Measurements from ENCODE around the gene HDAC6. TPM values are rescaled to one million over a fixed set of nuclear protein-coding genes. Genes with fewer than 3 reads are reported as not detected.

The HDAC6 gene
- total and polyA plus RNA-seq, 2 of the 13 experiments (the other 11 are each of a cell fraction or from before 2014, with no cell fraction given), result 80.4 to 93.6 TPM

DNA sequence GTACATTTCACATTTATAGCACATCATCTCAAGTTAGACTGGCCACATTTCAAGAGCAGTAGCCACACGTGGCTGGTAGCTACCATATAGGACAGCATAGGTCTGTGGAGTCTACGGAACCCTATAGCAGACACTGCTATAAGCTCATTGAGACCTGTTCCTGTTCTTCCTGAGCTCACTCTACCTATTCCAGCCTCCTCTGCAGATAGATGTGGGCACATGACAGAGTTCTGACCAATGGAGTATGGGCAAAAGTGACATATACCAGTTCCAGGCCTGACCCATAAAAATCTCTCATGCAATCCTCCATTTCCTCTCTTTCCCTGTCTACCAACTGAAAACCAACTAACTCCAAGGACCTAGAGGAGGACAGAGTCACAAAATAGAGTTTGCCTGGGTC, 3.5 kb upstream of the HDAC6 start:
- Histone ChIP-seq H4K20me1 (ENCODE audit: insufficient read depth, low read length) (no peaks in the 10 kb centered on the region), H3K4me3 (replicated peaks in 1 of 3; ENCODE audit: insufficient read depth in 1 of 3, low read depth in 2 of 3, low read length in 3 of 3) (no peak overlapping the region), H3K27me3 (ENCODE audit: control insufficient read depth in 1 of 2, insufficient read depth in 2 of 2, low read length in 2 of 2) (no peaks in the 10 kb centered on the region; a peak in 1 of 5 replicates), H3K4me1 (ENCODE audit: insufficient read depth, low read length) (peaks cover 56% of the 10 kb centered on the region), H3K9me3 (ENCODE audit: low read length) (no peaks in the 10 kb centered on the region), H3K9ac (ENCODE audit: insufficient read depth, low read depth, low read length) (no peak overlapping the region), H3K79me2 (ENCODE audit: insufficient read depth, low read length) (no peaks in the 10 kb centered on the region), H2AFZ (ENCODE audit: low read length) (no peak overlapping the region), H3K36me3 (replicated peaks in 1 of 2; ENCODE audit: control insufficient read depth in 1 of 2, insufficient read depth in 2 of 2, low read length in 2 of 2) (no peaks in the 10 kb centered on the region; a peak in 1 of 5 replicates), H3K27ac (ENCODE audit: extremely low read length, insufficient read depth, low read length) (no peak overlapping the region), H3K4me2 (ENCODE audit: low read depth, low read length) (no peak overlapping the region)
- ATAC-seq (no peak), FAIRE-seq (no peak), DNase-seq (ENCODE audit: low spot score) (no peak)
- CTCF ChIA-PET (ENCODE audit: low intra/inter-chr PET ratio, low total read pairs), result no interaction called here
- TF ChIP-seq ZNF674 (CRISPR knock-in tag; IDR thresholded peaks at IDR 0.05; ENCODE audit: low read depth) (no peak), ZNF883 (CRISPR knock-in tag; IDR thresholded peaks at IDR 0.05; ENCODE audit: not compliant biosample characterization) (no peak), NFE2 (CRISPR knock-in tag; IDR thresholded peaks at IDR 0.05) (no peak), EEA1 (CRISPR knock-in tag; IDR thresholded peaks at IDR 0.05; ENCODE audit: borderline replicate concordance) (no peak), FOXA3 (CRISPR knock-in tag; IDR thresholded peaks at IDR 0.05) (no peak), ZKSCAN8 (CRISPR knock-in tag; IDR thresholded peaks at IDR 0.05; ENCODE audit: borderline replicate concordance) (no peak), ZNF749 (CRISPR knock-in tag; IDR thresholded peaks at IDR 0.05; ENCODE audit: borderline replicate concordance) (no peak), ZNF530 (CRISPR knock-in tag; IDR thresholded peaks at IDR 0.05; ENCODE audit: low read depth) (no peak), HNRNPL (IDR thresholded peaks at IDR 0.05; ENCODE audit: low read depth, low read length) (no peak), MAFG (CRISPR knock-in tag; IDR thresholded peaks at IDR 0.05) (no peak), KLF12 (CRISPR knock-in tag; IDR thresholded peaks at IDR 0.05; ENCODE audit: borderline replicate concordance) (no peak), PTBP1 (IDR thresholded peaks at IDR 0.05; ENCODE audit: low read depth, low read length, poor library complexity, severe bottlenecking) (no peak), ZNF550 (CRISPR knock-in tag; IDR thresholded peaks at IDR 0.05; ENCODE audit: borderline replicate concordance) (no peak)
- TF ChIP-seq, protein P1, sequence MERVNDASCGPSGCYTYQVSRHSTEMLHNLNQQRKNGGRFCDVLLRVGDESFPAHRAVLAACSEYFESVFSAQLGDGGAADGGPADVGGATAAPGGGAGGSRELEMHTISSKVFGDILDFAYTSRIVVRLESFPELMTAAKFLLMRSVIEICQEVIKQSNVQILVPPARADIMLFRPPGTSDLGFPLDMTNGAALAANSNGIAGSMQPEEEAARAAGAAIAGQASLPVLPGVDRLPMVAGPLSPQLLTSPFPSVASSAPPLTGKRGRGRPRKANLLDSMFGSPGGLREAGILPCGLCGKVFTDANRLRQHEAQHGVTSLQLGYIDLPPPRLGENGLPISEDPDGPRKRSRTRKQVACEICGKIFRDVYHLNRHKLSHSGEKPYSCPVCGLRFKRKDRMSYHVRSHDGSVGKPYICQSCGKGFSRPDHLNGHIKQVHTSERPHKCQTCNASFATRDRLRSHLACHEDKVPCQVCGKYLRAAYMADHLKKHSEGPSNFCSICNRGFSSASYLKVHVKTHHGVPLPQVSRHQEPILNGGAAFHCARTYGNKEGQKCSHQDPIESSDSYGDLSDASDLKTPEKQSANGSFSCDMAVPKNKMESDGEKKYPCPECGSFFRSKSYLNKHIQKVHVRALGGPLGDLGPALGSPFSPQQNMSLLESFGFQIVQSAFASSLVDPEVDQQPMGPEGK (CRISPR knock-in tag; IDR thresholded peaks at IDR 0.05), result no peak
- TF ChIP-seq, protein P2, sequence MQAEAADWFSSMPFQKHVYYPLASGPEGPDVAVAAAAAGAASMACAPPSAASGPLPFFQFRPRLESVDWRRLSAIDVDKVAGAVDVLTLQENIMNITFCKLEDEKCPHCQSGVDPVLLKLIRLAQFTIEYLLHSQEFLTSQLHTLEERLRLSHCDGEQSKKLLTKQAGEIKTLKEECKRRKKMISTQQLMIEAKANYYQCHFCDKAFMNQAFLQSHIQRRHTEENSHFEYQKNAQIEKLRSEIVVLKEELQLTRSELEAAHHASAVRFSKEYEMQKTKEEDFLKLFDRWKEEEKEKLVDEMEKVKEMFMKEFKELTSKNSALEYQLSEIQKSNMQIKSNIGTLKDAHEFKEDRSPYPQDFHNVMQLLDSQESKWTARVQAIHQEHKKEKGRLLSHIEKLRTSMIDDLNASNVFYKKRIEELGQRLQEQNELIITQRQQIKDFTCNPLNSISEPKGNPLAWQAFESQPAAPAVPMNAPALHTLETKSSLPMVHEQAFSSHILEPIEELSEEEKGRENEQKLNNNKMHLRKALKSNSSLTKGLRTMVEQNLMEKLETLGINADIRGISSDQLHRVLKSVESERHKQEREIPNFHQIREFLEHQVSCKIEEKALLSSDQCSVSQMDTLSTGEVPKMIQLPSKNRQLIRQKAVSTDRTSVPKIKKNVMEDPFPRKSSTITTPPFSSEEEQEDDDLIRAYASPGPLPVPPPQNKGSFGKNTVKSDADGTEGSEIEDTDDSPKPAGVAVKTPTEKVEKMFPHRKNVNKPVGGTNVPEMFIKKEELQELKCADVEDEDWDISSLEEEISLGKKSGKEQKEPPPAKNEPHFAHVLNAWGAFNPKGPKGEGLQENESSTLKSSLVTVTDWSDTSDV (CRISPR knock-in tag; IDR thresholded peaks at IDR 0.05), result no peak
- TF ChIP-seq, protein P3, sequence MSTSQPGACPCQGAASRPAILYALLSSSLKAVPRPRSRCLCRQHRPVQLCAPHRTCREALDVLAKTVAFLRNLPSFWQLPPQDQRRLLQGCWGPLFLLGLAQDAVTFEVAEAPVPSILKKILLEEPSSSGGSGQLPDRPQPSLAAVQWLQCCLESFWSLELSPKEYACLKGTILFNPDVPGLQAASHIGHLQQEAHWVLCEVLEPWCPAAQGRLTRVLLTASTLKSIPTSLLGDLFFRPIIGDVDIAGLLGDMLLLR (CRISPR knock-in tag; IDR thresholded peaks at IDR 0.05), result no peak
- TF ChIP-seq, protein P4, sequence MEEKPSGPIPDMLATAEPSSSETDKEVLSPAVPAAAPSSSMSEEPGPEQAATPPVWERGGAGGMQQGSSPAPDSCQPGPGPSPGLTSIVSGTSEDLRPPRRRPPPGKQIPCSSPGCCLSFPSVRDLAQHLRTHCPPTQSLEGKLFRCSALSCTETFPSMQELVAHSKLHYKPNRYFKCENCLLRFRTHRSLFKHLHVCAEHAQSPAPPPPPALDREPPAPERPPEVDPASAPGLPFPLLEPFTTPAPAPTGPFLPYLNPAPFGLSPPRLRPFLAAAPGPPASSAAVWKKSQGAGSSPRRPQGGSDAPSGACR (CRISPR knock-in tag; IDR thresholded peaks at IDR 0.05), result no peak
- WGBS (ENCODE audit: low lambda C conversion rate), result 59% methylated on average over 2 of the region's 2 CpGs
- POLR2A ChIA-PET, result no interaction called here
- no TSS peak for BruUV-seq (replicated peaks)
- in situ Hi-C loops (cut with HindIII; ENCODE audit: extremely low pct_ligation_motif_present, low pct_unique_long_range_greater_than_20kb), result no loop called here
- intact Hi-C loops (cut with micrococcal nuclease; ENCODE audit: unreplicated experiment), result no loop called here

Data from HepG2 (cell line).